ENCODE measurements around the gene HADHB. TPM values are rescaled to one million over a fixed set of nuclear protein-coding genes. Genes with fewer than 3 reads are reported as not detected.

Gene HADHB
- total RNA-seq, 1 experiment from 2014 or later = 41.3 TPM

GRCh38 chr2:26224095-26224494 lies 20.6 kb upstream of the HADHB start:
- Histone ChIP-seq H4K5ac (ENCODE audit: insufficient read length, low read depth, low read length) (no peak overlapping the region), H3K9me3 (ENCODE audit: control insufficient read depth, low read depth, low read length) (no peaks in the 10 kb centered on the region), H4K8ac (replicated peaks; ENCODE audit: insufficient read length, low read depth, low read length) (no peak overlapping the region), H2BK20ac (ENCODE audit: low read depth, low read length, poor library complexity, severe bottlenecking) (no peak overlapping the region), H3K27me3 (ENCODE audit: insufficient read depth, low read length) (no peaks in the 10 kb centered on the region), H2BK15ac (ENCODE audit: low read depth, low read length) (no peak overlapping the region), H3K18ac (ENCODE audit: insufficient read length, low read depth, low read length) (no peak overlapping the region), H2BK5ac (ENCODE audit: insufficient read length, low read length) (no peak overlapping the region), H3K23me2 (ENCODE audit: insufficient read length, low read depth, low read length, poor library complexity, severe bottlenecking) (no peaks in the 10 kb centered on the region), H3K79me2 (ENCODE audit: insufficient read depth, low read length) (no peaks in the 10 kb centered on the region), H3K4me2 (ENCODE audit: insufficient read depth, insufficient read length, low read length) (no peak overlapping the region), H4K20me1 (ENCODE audit: control insufficient read depth, insufficient read depth, insufficient read length) (no peaks in the 10 kb centered on the region), H2AFZ (ENCODE audit: low read length) (no peak overlapping the region), H3K23ac (ENCODE audit: insufficient read length, low read depth, low read length) (no peak overlapping the region), H3K4ac (ENCODE audit: low read depth, low read length) (no peak overlapping the region), H3K9ac (ENCODE audit: extremely low read depth, insufficient read length, low read length) (no peak overlapping the region), H3T11ph (ENCODE audit: low read length) (no peak overlapping the region), H3K79me1 (ENCODE audit: insufficient read depth, low read depth, low read length, poor library complexity, severe bottlenecking) (no peaks in the 10 kb centered on the region), H2BK12ac (ENCODE audit: insufficient read length, low read depth, low read length) (no peak overlapping the region), H2AK5ac (ENCODE audit: insufficient read length, low read length) (no peak overlapping the region), H3K56ac (ENCODE audit: insufficient read length, low read depth, low read length) (no peak overlapping the region), H4K91ac (ENCODE audit: insufficient read length, low read depth, low read length) (no peak overlapping the region), H3K27ac (ENCODE audit: insufficient read length, low read depth, low read length) (no peak overlapping the region), H2BK120ac (ENCODE audit: low read depth, low read length, poor library complexity, severe bottlenecking) (no peak overlapping the region), H3K14ac (ENCODE audit: insufficient read depth, low read length) (no peak overlapping the region), H3K4me1 (ENCODE audit: insufficient read depth, low read length) (no peaks in the 10 kb centered on the region)
- no peaks in the 10 kb centered on the region for H3K4me1 Mint-ChIP-seq
- peaks cover 33 to 44% (median 33%) of the 10 kb centered on the region in 3 experiments for H3K36me3 Mint-ChIP-seq (ENCODE audit: insufficient read depth in 1 of 3, low read depth in 3 of 3)
- H3K4me3 Mint-ChIP-seq = no peak overlapping the region
- DNase-seq = no peak
- no peaks in the 10 kb centered on the region for H3K27me3 Mint-ChIP-seq (ENCODE audit: low read depth)
- H3K27ac Mint-ChIP-seq = peak overlapping the region in 1 of 3 experiments; percentile 79; a peak in 1 of 7 replicates
- H3K9me3 Mint-ChIP-seq = peaks cover 2 to 9% of the 10 kb centered on the region in 2 experiments; a peak in 4 of 5 replicates
- WGBS (ENCODE audit: extremely low coverage, insufficient read length, low lambda C conversion rate) = no CpG with 5 or more reads among the region's 2 CpGs
- TF ChIP-seq CTCF (conservative IDR thresholded peaks at IDR 0.05) = no peak

Measured in H9 (cell line).